ENCODE measurements around the gene OR2F1.

Gene OR2F1, protein sequence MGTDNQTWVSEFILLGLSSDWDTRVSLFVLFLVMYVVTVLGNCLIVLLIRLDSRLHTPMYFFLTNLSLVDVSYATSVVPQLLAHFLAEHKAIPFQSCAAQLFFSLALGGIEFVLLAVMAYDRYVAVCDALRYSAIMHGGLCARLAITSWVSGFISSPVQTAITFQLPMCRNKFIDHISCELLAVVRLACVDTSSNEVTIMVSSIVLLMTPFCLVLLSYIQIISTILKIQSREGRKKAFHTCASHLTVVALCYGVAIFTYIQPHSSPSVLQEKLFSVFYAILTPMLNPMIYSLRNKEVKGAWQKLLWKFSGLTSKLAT

DNA sequence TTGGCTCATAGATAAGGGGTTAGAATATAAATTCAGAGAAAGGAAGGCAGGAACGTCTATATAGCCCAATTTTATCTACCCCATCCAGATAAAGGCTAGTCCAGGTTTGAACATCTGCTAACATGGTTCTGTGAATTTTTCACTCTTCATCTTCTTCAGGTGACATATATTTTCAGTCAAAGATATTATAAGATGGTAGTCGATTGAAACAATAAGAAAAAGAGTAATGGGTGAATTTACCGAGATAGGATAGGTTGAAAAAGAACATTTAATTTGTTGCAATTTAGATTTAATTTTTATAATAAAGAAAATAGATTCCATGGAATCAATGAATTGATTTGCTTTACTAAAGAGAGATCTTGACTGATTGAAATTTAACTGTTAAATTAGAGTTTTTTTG, at the start of gene OR2F1:
Gene OR2F1 (plus strand): TSS at position 301 of the 400 bp plus-strand sequence. CDS start 5,127 bp downstream, outside the sequence.
- no peak for DNase-seq

DNA sequence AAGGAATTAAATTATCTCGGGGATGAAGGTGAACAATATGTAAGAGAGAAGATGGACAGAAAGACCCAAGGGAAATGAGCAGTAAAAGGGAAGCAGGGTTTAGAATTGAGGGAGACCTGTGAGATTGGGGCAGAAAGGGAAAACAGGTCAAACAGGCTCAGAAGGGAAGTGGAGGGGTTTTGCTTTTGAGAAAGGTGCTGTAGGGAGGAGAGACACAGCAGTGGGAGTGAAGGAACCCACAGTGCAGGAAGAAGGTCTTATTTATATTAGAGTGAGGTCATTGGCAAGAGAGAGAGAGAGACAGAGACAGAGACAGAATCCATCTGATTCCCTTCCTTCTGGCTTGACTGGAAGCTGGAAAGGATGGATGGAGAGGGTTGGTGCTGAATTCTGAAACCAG, 49.1 kb upstream of the OR2F1 start:
- no peak for DNase-seq

DNA sequence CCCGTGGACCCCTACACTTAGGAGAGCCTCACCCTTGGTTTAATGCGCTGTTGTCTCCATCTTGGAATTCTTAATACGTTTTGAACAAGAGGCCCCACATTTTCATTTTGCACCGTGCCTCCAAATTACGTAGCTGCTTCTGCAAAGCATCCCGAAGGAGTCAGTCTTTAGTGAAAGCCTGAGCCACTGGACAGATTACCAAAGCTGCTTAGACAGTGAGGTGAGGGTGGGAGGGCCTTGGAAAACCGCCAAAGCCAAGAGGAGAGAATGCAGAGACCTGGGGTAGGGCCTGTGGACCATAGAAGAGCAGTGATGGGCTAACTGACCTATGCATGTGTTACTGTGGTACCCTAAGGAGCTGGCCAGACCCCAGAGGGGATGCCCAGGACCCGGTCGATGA, 48.5 kb upstream of the OR2F1 start:
- DNase-seq: no peak

DNA sequence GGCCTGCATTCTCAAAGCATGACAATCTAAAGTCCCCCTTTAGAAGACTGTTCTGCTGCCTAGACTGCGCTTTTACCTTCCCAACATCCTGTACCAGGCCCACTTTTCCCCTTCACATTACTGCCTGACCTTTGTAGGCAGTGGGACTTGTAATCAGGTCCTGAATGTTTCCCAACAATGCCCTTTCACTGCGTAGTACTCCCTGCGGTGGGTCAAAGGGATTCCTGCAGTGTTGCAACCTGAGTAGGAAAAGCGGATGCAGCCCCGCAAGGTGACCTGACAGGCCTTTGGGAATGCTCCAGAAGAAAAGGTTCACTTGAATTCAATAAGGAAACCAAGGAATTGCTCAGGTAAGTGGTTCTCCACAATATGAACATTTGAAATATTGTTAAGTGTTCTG, 47.7 kb upstream of the OR2F1 start:
- DNase-seq: no peak

DNA sequence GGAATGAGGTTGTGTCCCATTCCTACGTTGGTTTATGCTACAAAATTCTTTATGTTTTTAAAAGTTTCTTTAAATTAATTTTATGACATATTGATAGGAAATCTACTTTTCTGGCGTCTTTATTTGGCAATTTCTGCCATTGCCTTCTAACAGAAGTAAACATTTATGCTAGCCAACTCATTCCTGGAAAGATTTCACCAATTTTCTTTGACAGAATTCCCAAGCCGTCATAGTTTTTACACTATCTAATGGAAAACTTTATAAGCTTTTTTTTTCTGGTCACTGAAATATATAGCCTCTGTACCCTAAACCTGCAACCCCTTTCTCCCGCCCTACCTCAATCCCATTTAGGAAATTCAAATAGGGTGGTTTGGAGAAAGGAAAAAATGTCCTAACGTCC, 46.5 kb upstream of the OR2F1 start:
- DNase-seq: no peak

DNA sequence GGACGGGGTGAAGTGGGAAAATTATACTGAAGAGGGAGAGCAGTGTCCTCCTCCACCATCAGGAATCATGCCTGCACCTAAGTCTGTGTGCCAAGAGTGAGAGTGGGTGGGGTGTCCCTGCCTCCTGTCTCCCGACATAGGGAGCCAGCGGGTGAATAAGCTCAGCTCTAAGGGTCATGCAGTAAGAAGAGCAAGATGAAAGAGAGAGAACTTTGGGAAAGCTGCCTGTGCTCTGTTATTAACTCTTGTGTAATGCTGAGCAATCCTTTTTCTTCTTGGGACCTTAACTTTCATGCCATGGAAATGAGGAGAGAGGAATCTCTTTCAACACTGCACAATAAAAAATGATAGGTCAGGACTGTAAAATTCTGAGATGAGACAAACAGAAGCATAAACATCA, 44.8 kb upstream of the OR2F1 start:
- no peak for DNase-seq

DNA sequence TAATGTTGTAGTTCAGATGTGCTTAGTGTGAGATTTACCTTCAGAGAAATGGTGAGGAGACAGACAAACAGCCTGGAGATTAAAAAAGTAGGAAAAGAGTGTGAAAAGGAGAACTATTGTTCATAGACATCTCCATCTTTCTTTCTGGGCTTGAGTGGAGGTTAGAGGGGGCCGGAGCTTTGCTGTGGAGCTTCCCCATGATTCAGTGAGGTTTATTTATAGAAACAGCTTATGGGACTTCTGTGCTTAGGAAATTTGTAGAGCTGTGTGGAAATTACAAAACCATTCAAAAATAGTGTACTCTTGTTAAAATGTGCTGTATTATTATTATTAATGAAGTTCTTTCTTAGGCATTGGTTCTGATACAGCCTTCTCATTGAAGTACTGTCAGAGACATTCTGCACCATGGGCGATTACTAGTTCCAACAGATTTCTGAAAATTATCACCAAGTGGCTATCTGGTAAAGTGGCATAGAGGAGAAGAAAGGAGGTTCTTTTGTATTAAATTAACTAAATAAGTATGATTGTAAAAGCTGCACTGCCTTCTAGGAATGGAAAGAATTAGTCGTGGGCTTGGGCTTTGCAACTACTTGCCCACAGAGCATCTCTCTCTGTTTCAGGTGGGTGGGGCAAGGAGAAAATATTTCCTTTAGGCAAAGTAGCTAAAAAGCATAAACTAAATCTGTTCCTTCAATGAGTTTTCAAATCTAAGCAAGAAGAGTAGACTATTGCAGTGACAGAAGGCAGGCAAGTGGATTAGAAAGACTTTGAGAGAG, 44.0 kb upstream of the OR2F1 start:
- no peak for DNase-seq

DNA sequence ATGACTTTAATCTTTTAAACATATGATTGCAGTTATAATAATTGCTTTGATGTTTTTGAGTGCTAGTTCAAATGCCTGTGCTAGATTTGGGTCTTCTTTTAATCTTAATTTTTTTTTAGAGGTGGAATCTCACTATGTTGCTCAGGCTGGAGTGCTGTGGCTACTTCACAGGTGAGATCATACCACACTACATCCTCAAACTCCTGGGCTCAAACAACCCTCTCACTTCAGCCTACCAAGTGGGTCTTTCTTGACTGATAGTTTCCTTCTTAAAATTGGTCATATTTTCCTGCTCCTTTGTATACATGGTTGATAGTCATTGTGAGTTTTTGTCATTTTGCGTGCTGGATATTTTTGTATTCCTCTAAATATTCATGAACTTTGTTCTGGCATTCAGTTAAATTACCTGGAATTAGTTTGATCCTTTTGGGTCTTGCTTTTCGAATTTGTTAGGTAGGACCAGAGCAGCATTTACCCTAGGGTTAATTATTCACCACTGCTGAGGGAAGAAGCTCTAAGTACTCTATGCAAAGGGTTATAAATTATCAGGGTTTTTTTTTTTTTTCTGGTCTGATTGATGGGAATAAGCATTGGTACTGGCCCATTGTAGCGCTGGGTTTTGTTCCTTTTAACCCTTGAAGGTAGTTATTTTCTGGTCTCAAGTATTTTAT, 40.6 kb upstream of the OR2F1 start:
- DNase-seq: no peak

DNA sequence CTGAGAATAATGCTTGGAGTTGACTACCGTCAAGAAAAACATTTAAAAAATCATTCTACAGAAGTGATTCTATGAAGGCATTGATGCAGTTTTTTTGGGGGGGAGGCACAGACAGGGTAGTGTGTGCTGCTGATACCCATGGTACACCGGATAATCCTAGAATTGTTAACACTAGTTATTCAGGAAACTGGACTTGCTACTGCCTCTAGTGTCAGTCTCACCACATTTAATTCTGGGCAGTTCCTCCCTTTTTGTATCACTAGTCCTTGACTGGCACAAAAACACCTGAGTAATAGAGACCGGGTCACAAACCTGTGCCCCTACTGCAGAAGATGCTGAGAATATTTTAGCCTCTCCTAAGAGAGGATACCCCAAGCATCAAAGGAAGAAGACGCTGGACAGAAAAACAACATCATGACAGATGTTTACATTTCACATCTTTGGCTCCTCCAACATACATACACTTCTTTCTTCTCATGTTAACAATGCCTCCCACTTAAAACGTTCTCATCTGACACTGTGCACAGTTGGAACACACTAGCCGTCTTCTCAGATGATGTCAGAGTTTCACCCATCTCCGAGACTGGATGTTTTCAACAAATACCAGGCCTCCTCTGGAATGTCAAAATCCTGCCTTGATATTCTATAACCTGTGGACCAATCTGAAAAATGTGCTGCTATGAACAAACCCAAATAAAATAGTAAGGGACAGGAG, 39.5 kb upstream of the OR2F1 start:
- no peak for DNase-seq

DNA sequence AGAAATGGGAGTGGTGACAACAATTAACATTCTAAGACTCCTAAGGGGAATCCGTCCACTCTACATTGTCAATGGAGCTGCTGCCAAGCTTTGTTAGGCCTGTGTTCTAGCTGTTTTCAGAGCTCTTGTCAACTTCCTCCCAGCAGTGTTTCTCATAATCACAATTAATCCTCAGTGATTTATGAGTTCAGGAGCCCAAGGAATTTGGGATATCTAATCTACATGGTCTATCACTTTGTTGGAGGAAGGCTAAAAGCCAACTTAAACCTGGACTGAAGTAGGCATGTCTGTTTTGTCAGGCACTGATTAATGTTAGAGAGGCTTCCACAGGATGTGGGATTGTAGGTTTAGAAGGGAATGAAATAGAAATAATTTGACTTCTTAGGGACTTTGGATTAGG, 29.8 kb upstream of the OR2F1 start:
- no peak for DNase-seq

DNA sequence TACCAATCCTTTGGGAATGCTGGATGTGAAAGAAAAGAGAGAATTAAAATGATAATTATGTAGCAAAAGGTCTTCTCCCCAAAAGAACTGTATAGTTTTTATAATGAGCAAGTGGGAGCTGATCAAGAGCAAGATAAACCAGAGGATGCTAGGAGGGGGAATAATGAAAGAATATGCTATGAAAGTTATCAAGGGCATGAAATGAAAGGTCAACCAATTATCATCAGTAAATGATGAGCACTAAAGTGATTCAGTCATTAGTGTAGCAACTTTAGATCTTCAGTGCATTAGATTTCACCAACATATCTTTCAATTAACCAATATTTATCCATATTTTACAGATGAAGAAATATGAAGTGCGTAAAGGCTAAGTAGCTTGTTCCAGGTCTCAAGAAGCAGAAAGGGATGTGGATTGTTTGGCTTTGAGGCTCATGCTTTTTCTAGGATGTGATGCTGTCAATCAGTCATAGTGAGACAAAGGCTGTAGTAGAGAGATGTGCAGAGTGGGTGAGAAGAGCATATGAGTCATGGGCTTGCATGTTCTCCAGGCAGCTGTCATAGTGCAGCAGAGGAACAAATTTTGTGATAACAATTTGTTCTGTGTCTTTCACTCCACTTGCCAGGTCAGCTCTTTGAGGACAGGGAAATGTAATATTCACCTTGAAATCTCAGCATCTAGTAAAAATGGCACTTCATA, 25.3 kb upstream of the OR2F1 start:
- no peak for DNase-seq

DNA sequence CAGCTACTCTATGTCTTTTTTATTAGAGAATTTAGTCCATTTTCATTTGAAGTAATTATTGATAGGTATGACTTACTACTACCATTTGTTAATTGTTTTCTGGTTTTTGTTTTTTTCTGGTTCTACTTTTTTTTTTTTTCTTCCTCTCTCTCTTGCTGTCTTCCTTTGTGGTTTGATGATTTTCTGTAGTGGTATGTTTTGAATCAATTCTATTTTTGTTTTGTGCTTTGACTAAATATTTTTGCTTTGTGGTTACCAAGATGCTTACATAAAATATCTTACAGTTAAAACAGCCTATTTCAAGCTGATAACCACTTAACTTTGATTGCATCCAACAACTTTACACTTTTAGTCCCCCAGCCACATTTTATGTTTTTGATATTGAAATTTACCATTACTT, 22.9 kb upstream of the OR2F1 start:
- no peak for DNase-seq

DNA sequence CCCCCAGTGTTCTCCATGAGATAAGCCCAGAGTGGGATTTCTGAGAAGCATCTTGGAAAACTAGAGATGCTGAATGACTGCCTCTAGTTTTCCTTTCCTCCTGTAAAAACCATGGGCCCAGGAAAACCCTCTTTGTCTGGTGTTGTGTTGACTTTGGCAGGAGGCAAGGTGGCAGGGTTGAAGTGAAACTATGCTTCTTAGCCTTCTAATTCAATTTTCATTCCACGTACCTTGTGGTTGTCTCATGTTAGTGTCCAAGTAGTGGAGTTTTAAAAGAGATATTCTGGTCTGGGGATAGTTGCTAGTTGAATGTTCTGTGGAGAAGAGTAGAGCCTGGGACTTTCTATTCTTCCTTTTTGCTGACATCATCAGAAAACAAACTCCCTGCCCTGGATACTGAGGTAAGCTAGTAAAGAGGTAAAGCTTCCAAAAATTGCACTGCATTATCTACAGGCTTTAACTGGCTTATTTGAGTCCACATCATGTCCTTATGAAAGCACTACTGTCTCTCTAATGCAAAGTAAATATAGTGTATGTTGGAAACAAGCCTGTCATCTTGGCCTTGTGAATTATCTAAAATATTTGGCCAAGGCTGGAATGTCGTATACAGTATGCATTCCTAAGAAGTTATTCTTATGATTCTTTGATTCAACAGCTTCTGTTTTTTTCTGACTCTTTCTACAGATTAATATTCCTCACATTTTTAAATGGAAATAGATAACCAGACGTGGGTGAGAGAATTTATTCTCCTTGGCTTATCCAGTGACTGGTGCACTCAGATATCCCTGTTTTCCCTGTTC, 19.9 kb upstream of the OR2F1 start, which contains the start of gene OR2F2:
Gene OR2F2 (plus strand): TSS at position 708 of the 800 bp plus-strand sequence. CDS start 0 bp downstream, at position 708.
- DNase-seq: no peak

DNA sequence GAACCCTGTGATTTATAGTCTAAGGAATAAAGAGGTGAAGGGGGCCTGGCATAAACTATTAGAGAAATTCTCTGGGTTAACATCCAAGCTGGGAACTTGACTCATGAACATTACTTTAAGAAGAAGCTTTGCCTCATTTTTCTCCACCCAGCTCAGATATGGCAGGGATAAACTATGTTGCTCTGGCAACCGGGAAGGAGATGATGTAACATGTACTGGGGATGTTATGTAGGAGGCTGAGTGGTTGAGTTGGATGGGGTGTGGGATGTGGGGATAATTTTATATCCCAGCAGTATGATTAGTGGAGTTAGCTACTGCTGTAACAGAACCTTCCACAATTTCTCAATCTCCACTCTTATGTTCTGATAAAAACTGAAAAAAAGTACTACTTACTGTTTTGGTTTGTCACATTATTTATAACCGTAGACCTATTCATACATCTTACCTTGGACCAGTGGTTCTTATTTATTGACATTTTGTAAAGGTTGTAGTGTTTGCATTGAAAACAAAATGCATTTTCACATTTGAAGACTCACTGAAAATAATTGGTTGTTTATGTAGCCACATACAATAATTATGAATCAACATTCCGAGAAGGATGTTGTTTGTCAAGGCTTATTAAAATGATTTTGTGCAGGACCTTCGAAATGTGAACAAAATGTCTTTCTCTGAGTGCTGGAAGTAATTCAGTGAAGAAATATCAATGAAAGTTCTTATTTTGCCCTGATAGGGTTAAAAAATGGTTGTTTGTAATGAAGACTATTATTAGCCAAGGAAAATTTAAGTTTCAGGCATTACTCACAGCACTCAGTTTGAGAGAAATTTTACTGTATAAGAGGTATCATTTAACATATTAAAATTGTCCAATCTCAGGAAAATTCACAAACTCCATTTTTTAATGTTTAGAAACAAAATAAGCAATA, 18.3 kb upstream of the OR2F1 start:
- no peak for DNase-seq

DNA sequence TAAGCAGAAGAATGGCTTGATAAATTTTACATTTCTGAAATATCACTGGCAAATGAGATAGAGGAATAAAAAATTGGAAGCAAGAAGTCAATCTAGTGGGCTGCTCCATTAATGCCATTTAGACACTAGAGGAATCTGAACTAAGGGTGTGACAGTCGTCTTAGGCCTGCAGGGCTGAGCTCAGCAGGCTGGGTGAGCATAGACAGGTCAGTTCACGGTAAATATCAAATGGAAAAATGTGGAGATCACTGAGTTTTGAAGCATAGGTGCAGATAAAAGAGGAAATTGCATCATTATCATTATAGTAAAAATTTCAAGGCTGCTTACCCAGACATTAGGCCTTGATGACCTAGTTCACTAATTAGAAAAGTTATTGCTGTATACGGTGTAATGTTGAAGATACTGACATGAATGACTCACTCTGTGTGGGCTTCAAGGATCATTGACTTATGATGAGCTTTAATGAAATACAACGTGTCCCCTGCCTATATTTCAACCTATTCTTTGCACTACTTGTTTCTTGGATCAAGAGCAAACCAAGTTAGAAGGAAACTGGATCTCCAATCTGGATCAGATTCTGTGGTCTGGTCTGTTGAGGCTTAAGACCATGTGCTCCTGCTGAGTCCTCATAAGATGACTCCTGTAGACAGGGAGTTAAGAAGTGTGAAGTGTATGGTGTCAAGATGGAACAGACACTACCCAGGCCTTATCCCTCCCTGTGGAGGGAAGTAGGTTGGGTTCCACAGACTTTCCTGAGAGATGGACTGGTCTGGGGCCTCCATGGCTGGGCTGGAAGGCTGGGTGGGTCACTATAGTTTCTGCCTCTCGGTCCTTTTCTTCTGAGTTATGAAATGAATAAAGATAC, 16.0 kb upstream of the OR2F1 start:
- no peak for DNase-seq

DNA sequence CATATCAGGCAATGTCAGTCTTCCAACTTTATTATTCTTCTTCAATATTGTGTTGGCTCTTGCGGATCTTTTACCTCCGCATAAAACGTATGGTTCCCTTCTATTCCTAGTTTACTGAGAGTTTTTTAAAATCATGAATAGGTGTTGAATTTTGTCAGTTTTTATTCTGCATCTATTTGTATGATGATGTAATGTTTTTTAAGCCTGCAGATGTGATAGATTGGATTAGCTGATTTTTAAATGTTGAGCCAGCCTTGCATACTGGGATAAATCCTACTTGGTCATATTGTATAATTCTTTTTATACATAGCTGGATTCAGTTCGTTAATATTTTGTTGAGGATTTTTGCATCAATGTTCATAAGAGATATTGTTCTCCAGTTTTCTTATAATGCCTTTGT, 9.2 kb upstream of the OR2F1 start:
- DNase-seq: no peak

DNA sequence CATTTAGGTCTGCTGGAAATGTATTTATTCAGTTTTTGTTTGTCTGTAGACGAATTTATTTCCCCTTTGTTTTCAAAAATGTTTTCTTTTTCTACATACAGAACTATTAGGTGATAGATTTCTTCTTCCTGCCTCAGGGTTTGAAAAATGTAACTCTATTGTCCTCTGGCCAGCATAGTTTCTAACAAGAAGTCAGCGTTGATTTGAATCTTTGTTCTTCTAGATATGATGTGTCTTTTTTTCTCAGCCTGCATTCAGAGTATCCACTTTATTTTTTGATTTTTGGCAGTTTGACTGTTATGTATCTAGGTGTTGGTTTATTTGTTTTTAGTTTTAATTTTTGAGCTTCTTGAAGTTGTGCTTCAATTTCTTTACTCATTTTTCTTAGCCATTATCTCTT, 7.5 kb upstream of the OR2F1 start:
- no peak for DNase-seq

DNA sequence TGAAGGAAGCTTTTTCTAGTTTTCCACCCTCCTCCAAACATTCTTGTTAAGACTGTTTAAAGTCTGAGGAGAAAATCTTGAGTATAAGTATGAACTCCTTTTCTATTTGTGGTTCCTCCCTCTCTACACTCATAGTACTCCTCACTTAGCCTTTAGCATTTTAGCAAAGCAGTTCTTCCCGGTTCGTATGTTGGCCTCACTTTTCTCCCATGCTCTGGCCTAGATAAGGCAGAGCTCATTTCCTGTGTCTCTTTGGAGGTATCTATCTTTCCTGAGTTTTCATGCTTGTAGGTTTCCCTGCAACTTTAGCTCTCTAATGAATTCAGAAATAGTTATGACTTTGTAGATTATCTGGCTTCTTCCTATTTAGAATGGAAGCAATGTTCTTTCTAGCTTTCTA, 5.9 kb upstream of the OR2F1 start:
- DNase-seq: no peak

DNA sequence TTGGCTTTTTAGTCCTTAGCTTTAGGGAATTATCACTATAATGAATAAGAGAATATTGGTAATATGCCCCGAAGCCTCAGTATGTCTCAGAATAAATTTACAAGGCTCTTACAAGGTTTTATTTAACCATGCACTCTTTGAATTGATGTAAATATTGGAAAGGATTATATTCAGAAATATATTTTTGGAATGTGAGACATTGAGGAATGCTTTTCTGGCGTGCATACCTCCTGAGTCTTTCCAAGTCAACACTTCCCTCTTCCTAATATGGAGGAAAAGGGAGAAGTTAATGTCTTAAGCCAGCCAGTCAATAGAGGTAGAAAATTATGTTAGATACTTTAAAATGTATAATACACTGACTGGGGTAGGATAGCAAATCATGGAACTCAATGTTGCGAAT, 1.2 kb upstream of the OR2F1 start:
- DNase-seq: no peak

DNA sequence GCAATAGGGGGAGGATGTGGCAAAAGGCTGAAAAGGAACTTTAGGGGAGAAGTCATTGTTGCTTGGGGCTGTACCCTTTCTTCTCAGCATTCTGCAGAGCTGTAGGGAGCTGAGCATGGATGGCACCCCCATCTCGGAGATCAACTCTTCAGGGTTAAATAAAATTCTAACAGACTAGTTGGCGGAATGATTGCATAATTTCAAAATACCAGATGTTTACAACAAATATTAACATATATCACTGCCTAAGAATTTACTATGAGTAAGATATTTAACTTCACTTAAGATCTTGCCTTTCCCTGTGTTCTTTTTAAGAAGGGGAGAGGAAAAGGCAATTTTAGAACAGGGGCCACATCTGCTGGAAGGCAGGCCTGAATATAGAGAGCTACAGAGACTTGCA, 509 bp upstream of the OR2F1 start:
- no peak for DNase-seq
